NCI-H2029 (cell line): ENCODE data around the gene CYP26C1.
"Not testable (repeated sequence)": the region's sequence is repeated elsewhere in the genome, so short reads cannot be mapped to it uniquely, and the experiment has no call there.

ENCODE experiments used
- DNase-seq: peaks from one replicate; lab custom pipeline; 2025; lab: John Stamatoyannopoulos, UW

Gene CYP26C1

GRCh38 chr10:93076871-93077270 is 16.3 kb downstream of the CYP26C1 start:
- no peak for DNase-seq

GRCh38 chr10:93077860-93078337 is 17.3 kb downstream of the CYP26C1 start:
- DNase-seq = no peak

GRCh38 chr10:93079663-93080349 is 19.2 kb downstream of the CYP26C1 start:
- no peak for DNase-seq

- no peak for DNase-seq
These were observed 19.9 kb downstream of the CYP26C1 start for GRCh38 chr10:93080350-93081046.

GRCh38 chr10:93081318-93081717 is 20.7 kb downstream of the CYP26C1 start:
- no peak for DNase-seq

- no peak for DNase-seq
These were observed 21.2 kb downstream of the CYP26C1 start for GRCh38 chr10:93081834-93082233.

GRCh38 chr10:93083743-93084539 is 23.3 kb downstream of the CYP26C1 start:
- DNase-seq = no peak

- DNase-seq = no peak
These were observed 24.8 kb downstream of the CYP26C1 start for GRCh38 chr10:93085272-93085859.

- DNase-seq = no peak
These were observed 25.7 kb downstream of the CYP26C1 start for GRCh38 chr10:93086289-93086688.

GRCh38 chr10:93087846-93088245 is 27.2 kb downstream of the CYP26C1 start:
- no peak for DNase-seq

GRCh38 chr10:93088466-93088865 is 27.9 kb downstream of the CYP26C1 start:
- DNase-seq = no peak

GRCh38 chr10:93090619-93091018 is 30.0 kb downstream of the CYP26C1 start:
- DNase-seq = no peak

- no peak for DNase-seq
These were observed 31.4 kb downstream of the CYP26C1 start for GRCh38 chr10:93091960-93092359.

- no peak for DNase-seq
These were observed 34.6 kb downstream of the CYP26C1 start for GRCh38 chr10:93095225-93095624.

GRCh38 chr10:93096901-93097300 is 36.3 kb downstream of the CYP26C1 start:
- no peak for DNase-seq

GRCh38 chr10:93097386-93097785 is 36.8 kb downstream of the CYP26C1 start:
- DNase-seq = no peak

GRCh38 chr10:93098816-93099215 is 38.2 kb downstream of the CYP26C1 start:
- no peak for DNase-seq

- DNase-seq = no peak
These were observed 39.1 kb downstream of the CYP26C1 start for GRCh38 chr10:93099670-93100069.

- not testable (repeated sequence) for DNase-seq
These were observed 40.5 kb downstream of the CYP26C1 start for GRCh38 chr10:93101148-93101547.

- DNase-seq = no peak
These were observed 43.4 kb downstream of the CYP26C1 start for GRCh38 chr10:93103953-93104352.

GRCh38 chr10:93106631-93107072 is 46.1 kb downstream of the CYP26C1 start:
- DNase-seq = peak; percentile 20

- no peak for DNase-seq
These were observed 50.0 kb downstream of the CYP26C1 start for GRCh38 chr10:93110472-93111146.
